Brain microvascular endothelial cell (primary cell): ENCODE data around the gene CDK5R1.

ENCODE experiments used
- DNase-seq: peaks from one replicate; pipeline ENCODE4 v3.0.0-alpha.2; 2020
- H3K27ac ChIP-seq: fragments of 250-450 bp; sonication (Bioruptor Pico); 2 replicates; pipeline ENCODE4 v1.5.1; 2020; ENCODE audit warnings: mild to moderate bottlenecking, moderate library complexity
- H3K27me3 ChIP-seq: fragments of 250-450 bp; sonication (Bioruptor Pico); replicated peaks from 2 replicates; pipeline ENCODE4 v1.5.1; 2020; ENCODE audit warnings: mild to moderate bottlenecking
- H3K36me3 ChIP-seq: fragments of 250-450 bp; sonication (Bioruptor Pico); replicated peaks from 2 replicates; pipeline ENCODE4 v1.5.1; 2020; ENCODE audit warnings: mild to moderate bottlenecking
- H3K4me3 ChIP-seq: 2 replicates; pipeline ENCODE4 v1.5.1; 2011; ENCODE audit warnings: low read depth, mild to moderate bottlenecking, control low read depth, low read length, moderate library complexity
- CTCF ChIP-seq: IDR thresholded peaks from 2 replicates; pipeline ENCODE4 v1.5.1; 2011; ENCODE audit warnings: low read depth, mild to moderate bottlenecking, moderate library complexity, low read length, control low read depth, inconsistent platforms; ENCODE audit errors: missing control alignments
- in situ Hi-C: cut with HindIII; loops from 2 replicates; pipeline ENCODE4 v1.10.0; 2017; ENCODE audit warnings: low sequenced_read_pairs, low pct_ligation_motif_present

Gene CDK5R1

DNA sequence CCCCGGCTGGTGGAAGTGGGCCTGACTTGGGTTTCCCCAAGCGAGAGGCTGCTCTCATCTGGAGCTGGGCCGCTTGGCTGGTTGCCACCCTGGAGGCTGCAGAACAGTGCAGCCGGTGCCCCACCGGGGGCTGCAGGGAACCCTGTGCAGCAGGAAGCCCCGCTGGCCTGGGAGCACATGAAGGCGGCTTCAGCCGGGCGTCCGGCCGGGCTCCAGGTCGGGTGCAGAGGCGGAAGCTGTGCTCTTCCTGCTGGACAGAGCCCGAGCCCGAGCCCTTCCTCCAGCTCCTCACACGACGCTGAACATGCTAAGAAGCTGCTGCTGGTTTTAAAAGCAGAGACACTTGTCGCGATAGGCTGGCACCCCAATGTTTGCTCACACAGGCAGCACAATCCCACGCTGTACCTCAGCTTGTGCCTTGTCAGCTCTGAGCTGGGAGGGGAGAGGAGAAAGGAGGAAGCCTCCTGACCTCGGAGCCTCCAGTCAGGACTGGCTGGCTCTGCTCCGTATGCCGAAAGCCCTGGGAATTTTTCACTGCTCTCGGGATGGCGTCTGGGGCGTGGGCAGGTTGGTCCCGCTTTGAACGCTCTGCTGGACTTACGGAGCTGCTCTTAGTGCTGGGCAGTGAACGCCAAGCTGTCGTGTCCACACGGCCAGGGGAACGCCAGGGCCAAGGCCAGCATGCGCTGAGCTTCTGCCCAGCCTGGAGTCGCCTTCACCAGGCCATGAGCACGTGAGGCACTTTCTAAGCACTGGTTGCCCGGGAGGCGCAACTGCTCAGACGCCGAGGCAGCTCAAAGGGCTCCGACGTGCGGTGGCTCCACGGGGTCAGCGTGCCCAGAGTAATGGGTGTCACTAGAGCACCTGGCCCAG lies 8.8 kb downstream of the CDK5R1 start:
- Histone ChIP-seq H3K27ac (no peak overlapping the region), H3K36me3 (no peaks in the 10 kb centered on the region), H3K27me3 (no peaks in the 10 kb centered on the region), H3K4me3 (no peak overlapping the region)
- DNase-seq = no peak
- in situ Hi-C loops = no loop called here
- TF ChIP-seq CTCF = no peak

DNA sequence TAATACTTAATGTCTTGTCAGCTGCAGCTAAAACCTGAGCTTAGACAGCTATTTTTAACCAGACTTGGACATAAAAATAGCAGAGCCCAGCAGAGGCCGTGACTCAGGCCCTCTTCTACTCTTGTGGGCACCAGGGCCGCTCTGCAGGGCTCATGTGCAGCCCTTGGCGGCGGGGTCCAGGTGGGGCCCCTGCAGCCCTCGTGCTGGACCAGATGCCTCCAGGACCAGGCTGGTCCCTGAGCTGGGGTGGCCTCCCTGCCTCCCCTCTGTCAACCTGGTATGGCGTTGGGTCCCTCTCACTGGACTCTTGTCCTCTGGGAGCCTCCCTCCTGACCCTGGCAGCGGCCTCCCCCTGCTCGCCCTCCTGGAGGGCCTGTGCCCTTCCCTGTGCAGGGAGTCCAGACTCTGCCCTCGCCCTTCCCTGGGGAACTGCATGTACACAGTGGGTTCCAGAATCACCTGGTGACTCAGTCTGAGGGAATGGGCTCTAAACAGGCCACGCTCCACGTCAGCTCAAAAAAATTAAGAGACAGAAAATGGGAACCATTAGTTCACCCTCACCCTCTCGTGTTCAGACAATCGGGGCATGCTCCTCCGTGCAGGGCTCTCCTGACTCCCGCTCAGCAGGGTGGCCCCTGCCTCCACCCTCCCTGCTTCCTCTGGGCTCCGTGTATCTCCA lies 9.7 kb downstream of the CDK5R1 start:
- TF ChIP-seq CTCF = no peak
- peak; percentile 75 for DNase-seq
- peak overlapping the region; percentile 37 for H3K27ac ChIP-seq
- in situ Hi-C loops = no loop called here
- no peaks in the 10 kb centered on the region for H3K36me3 ChIP-seq
- no peaks in the 10 kb centered on the region for H3K27me3 ChIP-seq
- H3K4me3 ChIP-seq = no peak overlapping the region

- peak; percentile 53 for TF ChIP-seq CTCF
- H3K27ac ChIP-seq = no peak overlapping the region
- no peaks in the 10 kb centered on the region for H3K36me3 ChIP-seq
- H3K4me3 ChIP-seq = no peak overlapping the region
- no peaks in the 10 kb centered on the region for H3K27me3 ChIP-seq
- in situ Hi-C loops = no loop called here
- DNase-seq = no peak
These were observed 10.8 kb downstream of the CDK5R1 start for GRCh38 chr17:32497431-32498205.

DNA sequence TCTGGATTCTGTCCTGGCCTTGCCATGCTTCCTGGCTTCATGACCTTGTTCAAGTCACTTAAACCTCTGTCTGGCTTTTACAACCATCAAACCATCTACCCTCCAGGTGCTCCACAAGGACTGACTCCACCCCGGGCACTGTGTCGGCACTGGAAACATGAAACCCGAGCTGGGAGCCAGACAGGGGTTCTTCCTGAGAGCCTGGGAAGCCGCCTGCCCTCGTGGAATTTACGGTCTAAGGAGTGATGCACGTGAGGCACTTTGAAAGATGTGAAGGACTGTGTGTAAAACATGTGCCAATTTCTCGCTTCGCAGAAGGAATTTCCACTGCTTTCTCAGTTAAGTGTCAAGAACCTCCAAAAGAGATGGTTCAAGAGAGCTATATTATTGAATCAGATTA lies 11.6 kb downstream of the CDK5R1 start:
- Histone ChIP-seq H3K27me3 (no peaks in the 10 kb centered on the region), H3K27ac (no peak overlapping the region), H3K36me3 (no peaks in the 10 kb centered on the region), H3K4me3 (no peak overlapping the region)
- in situ Hi-C loops = no loop called here
- no peak for TF ChIP-seq CTCF
- DNase-seq = no peak

- H3K27me3 ChIP-seq = no peaks in the 10 kb centered on the region
- no peak overlapping the region for H3K4me3 ChIP-seq
- H3K36me3 ChIP-seq = no peaks in the 10 kb centered on the region
- no peak for DNase-seq
- TF ChIP-seq CTCF = no peak
- H3K27ac ChIP-seq = no peak overlapping the region
- in situ Hi-C loops = no loop called here
These were observed 15.2 kb downstream of the CDK5R1 start for GRCh38 chr17:32502013-32502412.
